DND-41 (cell line): ENCODE results near the gene ASIC5.

Source experiments
- CTCF ChIP-seq: IDR thresholded peaks from 2 replicates; pipeline ENCODE4 v1.5.1; 2012; ENCODE audit warnings: borderline replicate concordance, low read length, moderate library complexity, mild to moderate bottlenecking; ENCODE audit not compliant: poor library complexity, severe bottlenecking; ENCODE audit errors: extremely low read depth
- EZH2 ChIP-seq: IDR thresholded peaks from 3 replicates; pipeline ENCODE4 v1.6.1; 2012; ENCODE audit warnings: borderline replicate concordance, low read depth, mild to moderate bottlenecking, moderate library complexity, low read length, inconsistent platforms; ENCODE audit not compliant: severe bottlenecking

DNA sequence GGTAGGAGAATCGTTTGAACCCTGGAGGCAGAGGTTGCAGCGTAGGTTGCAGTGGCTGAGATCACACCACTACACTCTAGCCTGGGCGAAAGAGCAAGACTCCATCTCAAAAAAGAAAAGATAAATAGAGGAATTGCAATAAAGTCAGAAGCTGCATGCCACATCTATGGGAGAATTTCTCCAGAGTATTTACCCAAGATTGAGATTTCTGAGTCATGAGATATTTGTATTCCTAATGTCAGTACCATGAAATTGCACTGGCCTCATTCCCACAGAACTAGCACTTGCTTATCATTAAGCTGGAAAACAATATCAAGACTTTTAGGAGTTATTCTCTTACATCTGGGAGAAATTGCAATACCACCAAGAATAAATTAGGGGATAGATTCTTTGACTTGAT is 37.4 kb downstream of the ASIC5 start:
- TF ChIP-seq CTCF (no peak), EZH2 (no peak)
